ENCODE results near the gene CPXM1. TPM values are rescaled to one million over a fixed set of nuclear protein-coding genes. Genes with fewer than 3 reads are reported as not detected.
"Not testable (repeated sequence)": the region's sequence is repeated elsewhere in the genome, so short reads cannot be mapped to it uniquely, and the experiment has no call there.

Gene CPXM1
- total and polyA plus RNA-seq, 5 experiments from 2014 or later = 0.27 to 0.56 (median 0.35) TPM; not detected in 1

- POLR2A ChIA-PET = no interaction called here
- Mint-ChIP-seq H3K4me3 (peak overlapping the region in 3 of 10 donors; percentile 33 to 46 (median 36)), H3K27me3 (no peaks in the 10 kb centered on the region), H3K4me1 (peaks cover 22 to 32% (median 27%) of the 10 kb centered on the region in 4 donors), H3K27ac (peak overlapping the region in 1 of 10 donors; percentile 44), H3K9me3 (no peaks in the 10 kb centered on the region), H3K36me3 (peaks cover 0 to 18% (median 5%) of the 10 kb centered on the region in 3 donors)
- DNase-seq (no peak), ATAC-seq (no peak)
These were observed 37.0 kb upstream of the CPXM1 start for GRCh38 chr20:2837221-2837960.

GRCh38 chr20:2836035-2836434, 35.6 kb upstream of the CPXM1 start:
- Mint-ChIP-seq H3K4me3 (peak overlapping the region in 1 of 10 donors; percentile 45), H3K9me3 (no peaks in the 10 kb centered on the region), H3K27ac (peak overlapping the region in 3 of 10 donors; percentile 9 to 59 (median 21)), H3K27me3 (no peaks in the 10 kb centered on the region), H3K4me1 (peaks cover 19 to 26% (median 22%) of the 10 kb centered on the region in 4 donors), H3K36me3 (peaks cover 0 to 18% (median 5%) of the 10 kb centered on the region in 3 donors)
- POLR2A ChIA-PET = no interaction called here
- ATAC-seq = no peak
- no peak for DNase-seq

GRCh38 chr20:2835331-2835796, 34.9 kb upstream of the CPXM1 start:
- Mint-ChIP-seq H3K36me3 (peaks cover 0 to 18% (median 5%) of the 10 kb centered on the region in 3 donors), H3K27me3 (no peaks in the 10 kb centered on the region), H3K4me1 (peaks cover 19 to 26% (median 22%) of the 10 kb centered on the region in 4 donors), H3K4me3 (no peak overlapping the region), H3K27ac (peak overlapping the region in 1 of 10 donors; percentile 41), H3K9me3 (no peaks in the 10 kb centered on the region)
- ATAC-seq = no peak
- POLR2A ChIA-PET = interaction anchor here (0.6 kb wide), 1 partner anchor 14 kb away, joined by 6 read pairs; no protein-coding TSS in a partner anchor
- DNase-seq = no peak

GRCh38 chr20:2834401-2835110, 34.1 kb upstream of the CPXM1 start:
- Mint-ChIP-seq H3K36me3 (peaks cover 0 to 18% (median 5%) of the 10 kb centered on the region in 3 donors), H3K4me3 (peak overlapping the region in 1 of 10 donors; percentile 37), H3K27me3 (no peaks in the 10 kb centered on the region), H3K27ac (peak overlapping the region in 3 of 10 donors; percentile 15 to 68 (median 37)), H3K4me1 (peaks cover 18 to 24% (median 19%) of the 10 kb centered on the region in 4 donors), H3K9me3 (no peaks in the 10 kb centered on the region)
- POLR2A ChIA-PET = interaction anchor here (0.6 to 2.0 kb wide), 2 partner anchors 13 to 15 kb away, joined by 6 read pairs; no protein-coding TSS in a partner anchor
- ATAC-seq (no peak), DNase-seq (no peak)

- H3K27ac Mint-ChIP-seq = peak overlapping the region in 1 of 10 donors; percentile 68
- H3K4me3 Mint-ChIP-seq = no peak overlapping the region
- ATAC-seq (no peak), DNase-seq (no peak)
- peaks cover 0 to 2% (median 0%) of the 10 kb centered on the region in 5 donors for H3K27me3 Mint-ChIP-seq
- H3K9me3 Mint-ChIP-seq = no peaks in the 10 kb centered on the region
- POLR2A ChIA-PET = interaction anchor here (2.0 kb wide), 1 partner anchor 12 kb away, joined by 6 read pairs; no protein-coding TSS in a partner anchor
- peaks cover 13 to 18% (median 14%) of the 10 kb centered on the region in 4 donors for H3K4me1 Mint-ChIP-seq
- H3K36me3 Mint-ChIP-seq = peaks cover 0 to 18% (median 5%) of the 10 kb centered on the region in 3 donors
These were observed 33.3 kb upstream of the CPXM1 start for GRCh38 chr20:2833761-2834160.

- H3K9me3 Mint-ChIP-seq, H3K27me3 Mint-ChIP-seq, DNase-seq, H3K27ac Mint-ChIP-seq, ATAC-seq, H3K4me3 Mint-ChIP-seq: not testable (repeated sequence)
- Mint-ChIP-seq H3K36me3 (peaks cover 0 to 15% (median 5%) of the 10 kb centered on the region in 3 donors), H3K4me1 (peaks cover 7 to 17% (median 9%) of the 10 kb centered on the region in 4 donors)
- POLR2A ChIA-PET = interaction anchor here (0.6 to 1.1 kb wide), 4 partner anchors 9 to 179 kb away, joined by 4 to 5 read pairs (median 4); partner anchors contain the start of genes NOP56, PCED1A and VPS16
These were observed 30.8 kb upstream of the CPXM1 start for GRCh38 chr20:2831206-2831605.

- no peak for DNase-seq
- H3K27me3 Mint-ChIP-seq = peaks cover 0 to 12% (median 6%) of the 10 kb centered on the region in 5 donors
- no peaks in the 10 kb centered on the region for H3K9me3 Mint-ChIP-seq
- no peak overlapping the region for H3K27ac Mint-ChIP-seq
- no peak for ATAC-seq
- H3K4me1 Mint-ChIP-seq = peaks cover 7 to 23% (median 16%) of the 10 kb centered on the region in 4 donors
- H3K36me3 Mint-ChIP-seq = peaks cover 0 to 4% (median 0%) of the 10 kb centered on the region in 3 donors
- POLR2A ChIA-PET = no interaction called here
- no peak overlapping the region for H3K4me3 Mint-ChIP-seq
These were observed 28.9 kb upstream of the CPXM1 start for GRCh38 chr20:2829376-2829775.

- no peak for DNase-seq
- H3K27ac Mint-ChIP-seq = no peak overlapping the region
- no peaks in the 10 kb centered on the region for H3K36me3 Mint-ChIP-seq
- no peak for ATAC-seq
- peaks cover 5 to 23% (median 21%) of the 10 kb centered on the region in 4 donors for H3K4me1 Mint-ChIP-seq
- POLR2A ChIA-PET = interaction anchor here (0.7 to 1.2 kb wide), 2 partner anchors 42 to 226 kb away, joined by 3 to 4 read pairs; no protein-coding TSS in a partner anchor
- H3K4me3 Mint-ChIP-seq = peak overlapping the region in 6 of 10 donors; percentile 24 to 81 (median 46)
- H3K27me3 Mint-ChIP-seq = peaks cover 0 to 13% (median 8%) of the 10 kb centered on the region in 5 donors
- H3K9me3 Mint-ChIP-seq = no peaks in the 10 kb centered on the region
These were observed 26.2 kb upstream of the CPXM1 start for GRCh38 chr20:2826655-2827054.

GRCh38 chr20:2825761-2826160, 25.3 kb upstream of the CPXM1 start:
- Mint-ChIP-seq H3K27ac (peak overlapping the region in 5 of 10 donors; percentile 21 to 46 (median 31)), H3K9me3 (no peaks in the 10 kb centered on the region), H3K4me1 (peaks cover 7 to 28% (median 24%) of the 10 kb centered on the region in 4 donors), H3K36me3 (no peaks in the 10 kb centered on the region), H3K4me3 (peak overlapping the region; percentile 22 to 82 (median 71)), H3K27me3 (peaks cover under 1 to 16% (median 11%) of the 10 kb centered on the region in 5 donors)
- ATAC-seq = peak; percentile 36 to 51
- DNase-seq = peak in 3 of 10 donors; percentile 21 to 37 (median 33)
- POLR2A ChIA-PET = interaction anchor here (1.2 kb wide), 1 partner anchor 43 kb away, joined by 4 read pairs; no protein-coding TSS in a partner anchor

GRCh38 chr20:2822073-2822472, 21.6 kb upstream of the CPXM1 start:
- H3K27ac Mint-ChIP-seq = peak overlapping the region in 2 of 10 donors; percentile 22 to 51
- H3K4me1 Mint-ChIP-seq = peaks cover 19 to 39% (median 29%) of the 10 kb centered on the region in 4 donors
- H3K9me3 Mint-ChIP-seq = no peaks in the 10 kb centered on the region
- ATAC-seq = peak; percentile 88 to 96
- H3K4me3 Mint-ChIP-seq = peak overlapping the region in 8 of 10 donors; percentile 50 to 84 (median 78)
- no peaks in the 10 kb centered on the region for H3K36me3 Mint-ChIP-seq
- peak in 7 of 10 donors; percentile 42 to 76 (median 62) for DNase-seq
- POLR2A ChIA-PET = interaction anchor here (1.2 to 2.6 kb wide), 3 partner anchors 12 to 81 kb away, joined by 3 to 13 read pairs (median 6); partner anchors contain the start of genes PCED1A and VPS16
- H3K27me3 Mint-ChIP-seq = peaks cover 10 to 20% (median 15%) of the 10 kb centered on the region in 5 donors

- H3K27ac Mint-ChIP-seq = peak overlapping the region in 6 of 10 donors; percentile 22 to 79 (median 60)
- POLR2A ChIA-PET = interaction anchor here (0.8 to 2.6 kb wide), 4 partner anchors 12 to 80 kb away, joined by 3 to 13 read pairs (median 4); partner anchors contain the start of genes PCED1A and VPS16
These were observed 20.8 kb upstream of the CPXM1 start for GRCh38 chr20:2820896-2821869.

More at GRCh38 chr20:2820896-2821869, 20.8 kb upstream of the CPXM1 start:
- DNase-seq (peak in 1 of 10 donors; percentile 18), ATAC-seq (peak; percentile 2 to 42)
- Mint-ChIP-seq H3K27me3 (peaks cover 7 to 18% (median 15%) of the 10 kb centered on the region in 5 donors), H3K9me3 (no peaks in the 10 kb centered on the region), H3K36me3 (no peaks in the 10 kb centered on the region), H3K4me1 (peaks cover 15 to 30% (median 25%) of the 10 kb centered on the region in 4 donors), H3K4me3 (peak overlapping the region; percentile 52 to 84 (median 76))
